ENCODE measurements around the gene CIDEC. TPM values are rescaled to one million over a fixed set of nuclear protein-coding genes. Genes with fewer than 3 reads are reported as not detected.
A peak's percentile ranks its signal among the peaks of the same experiment; 100 is the strongest.
"Not testable (repeated sequence)": the region's sequence is repeated elsewhere in the genome, so short reads cannot be mapped to it uniquely, and the experiment has no call there.

CIDEC gene
- total RNA-seq, 1 donor from 2014 or later, result 5.0 TPM

GRCh38 chr3:9901967-9902366 is 21.9 kb upstream of the CIDEC start:
- no peak for DNase-seq (ENCODE audit: low spot score)

GRCh38 chr3:9900965-9901415 is 20.9 kb upstream of the CIDEC start:
- peak; percentile 60 for DNase-seq (ENCODE audit: low spot score)

GRCh38 chr3:9899289-9899791 is 19.3 kb upstream of the CIDEC start:
- DNase-seq (ENCODE audit: low spot score), result no peak

GRCh38 chr3:9898467-9899241 is 18.6 kb upstream of the CIDEC start:
- no peak for DNase-seq (ENCODE audit: low spot score)

DNA sequence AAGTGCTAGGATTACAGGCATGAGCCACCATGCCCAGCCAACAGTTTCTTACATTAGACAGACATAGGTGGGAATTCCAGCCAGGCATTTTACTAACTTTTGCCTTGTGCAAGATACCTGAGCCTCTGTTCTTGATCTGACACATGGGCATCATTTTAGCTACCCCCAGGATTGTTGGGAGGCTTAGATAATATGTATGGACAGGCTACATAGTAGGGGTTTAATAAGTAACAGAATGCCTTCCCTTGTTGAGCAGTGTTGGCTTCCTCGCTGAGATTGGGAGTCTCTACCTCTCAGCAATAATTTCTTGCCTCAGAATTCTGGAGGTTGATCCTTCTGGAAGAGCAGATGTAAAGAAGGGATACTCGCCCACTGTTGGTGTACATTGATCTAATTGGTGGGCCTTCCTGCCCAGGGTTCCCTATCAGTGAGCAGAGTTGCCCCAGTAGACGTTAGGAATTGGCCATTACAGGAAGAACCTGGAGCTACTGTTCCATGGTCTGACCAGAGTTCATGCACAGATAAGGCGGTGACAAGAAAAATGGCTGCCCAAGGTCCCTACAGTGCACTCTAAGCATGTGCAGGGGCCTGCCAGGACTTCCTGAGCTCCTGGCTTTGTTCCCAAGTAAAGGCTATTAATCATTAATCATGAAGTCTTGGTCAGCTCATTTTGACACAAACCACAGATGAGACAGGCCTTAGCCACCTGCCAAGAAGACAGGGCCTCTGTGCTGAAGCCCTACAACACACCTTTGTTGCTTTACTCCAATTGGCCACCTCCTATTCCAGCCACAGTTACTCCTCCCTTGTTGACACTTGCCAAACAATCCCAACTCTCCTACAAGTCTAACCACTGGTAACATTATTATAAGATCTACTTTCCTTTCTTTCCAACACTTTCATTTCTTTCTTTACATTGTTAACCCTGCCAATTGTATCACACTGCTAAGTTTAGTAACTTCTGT is 17.6 kb upstream of the CIDEC start:
- DNase-seq (ENCODE audit: low spot score), result peak; percentile 84

DNA sequence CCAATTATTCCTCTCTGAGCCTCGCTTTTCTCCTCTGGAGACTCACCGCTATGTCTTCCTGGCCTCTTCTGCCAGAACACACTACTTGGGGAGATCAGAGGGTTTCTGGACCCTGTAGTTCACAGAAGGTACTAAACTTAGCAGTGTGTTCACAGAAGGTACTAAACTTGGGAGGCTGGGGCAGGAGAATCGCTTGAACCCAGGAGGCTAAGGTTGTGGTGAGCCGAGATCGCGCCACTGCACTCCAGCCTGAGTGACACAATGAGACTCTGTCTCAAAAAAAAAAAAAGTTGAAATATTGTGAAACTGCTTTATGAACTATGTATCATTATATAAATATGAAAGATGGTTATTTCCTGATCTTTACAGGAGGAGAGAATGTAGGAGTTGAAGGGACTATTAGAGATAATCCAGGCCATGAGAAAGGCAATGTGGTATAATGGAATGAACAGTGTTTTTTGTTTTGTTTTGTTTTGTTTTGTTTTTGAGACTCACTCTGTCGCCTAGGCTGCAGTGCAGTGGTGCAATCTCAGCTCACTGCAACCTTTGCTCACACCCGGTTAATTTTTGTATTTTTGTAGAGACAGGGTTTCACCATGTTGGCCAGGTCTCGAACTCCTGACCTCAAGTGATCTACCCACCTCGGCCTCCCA is 16.8 kb upstream of the CIDEC start:
- DNase-seq (ENCODE audit: low spot score), result not testable (repeated sequence)

DNA sequence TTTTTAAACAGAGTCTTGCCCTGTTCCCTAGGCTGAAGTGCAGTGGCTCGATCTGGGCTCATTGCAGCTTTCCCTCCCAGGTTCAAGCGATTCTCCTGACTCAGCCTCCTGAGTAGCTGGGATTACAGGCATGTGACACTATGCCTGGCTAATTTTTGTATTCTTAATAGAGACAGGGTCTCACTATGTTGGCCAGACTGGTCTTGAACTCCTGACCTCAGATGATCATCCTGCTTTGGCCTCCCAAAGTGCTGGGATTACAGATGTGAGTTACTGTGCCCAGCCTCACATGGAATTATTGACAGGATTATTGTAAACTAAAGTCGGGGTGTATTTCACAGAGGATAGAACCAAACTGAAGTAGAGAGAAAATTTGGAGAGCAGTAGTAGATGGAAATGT is 15.7 kb upstream of the CIDEC start:
- not testable (repeated sequence) for DNase-seq (ENCODE audit: low spot score)

- no peak for DNase-seq (ENCODE audit: low spot score)
These were observed 13.7 kb upstream of the CIDEC start for GRCh38 chr3:9893739-9894138.

- DNase-seq (ENCODE audit: low spot score), result no peak
These were observed 11.1 kb upstream of the CIDEC start for GRCh38 chr3:9891072-9891622.

DNA sequence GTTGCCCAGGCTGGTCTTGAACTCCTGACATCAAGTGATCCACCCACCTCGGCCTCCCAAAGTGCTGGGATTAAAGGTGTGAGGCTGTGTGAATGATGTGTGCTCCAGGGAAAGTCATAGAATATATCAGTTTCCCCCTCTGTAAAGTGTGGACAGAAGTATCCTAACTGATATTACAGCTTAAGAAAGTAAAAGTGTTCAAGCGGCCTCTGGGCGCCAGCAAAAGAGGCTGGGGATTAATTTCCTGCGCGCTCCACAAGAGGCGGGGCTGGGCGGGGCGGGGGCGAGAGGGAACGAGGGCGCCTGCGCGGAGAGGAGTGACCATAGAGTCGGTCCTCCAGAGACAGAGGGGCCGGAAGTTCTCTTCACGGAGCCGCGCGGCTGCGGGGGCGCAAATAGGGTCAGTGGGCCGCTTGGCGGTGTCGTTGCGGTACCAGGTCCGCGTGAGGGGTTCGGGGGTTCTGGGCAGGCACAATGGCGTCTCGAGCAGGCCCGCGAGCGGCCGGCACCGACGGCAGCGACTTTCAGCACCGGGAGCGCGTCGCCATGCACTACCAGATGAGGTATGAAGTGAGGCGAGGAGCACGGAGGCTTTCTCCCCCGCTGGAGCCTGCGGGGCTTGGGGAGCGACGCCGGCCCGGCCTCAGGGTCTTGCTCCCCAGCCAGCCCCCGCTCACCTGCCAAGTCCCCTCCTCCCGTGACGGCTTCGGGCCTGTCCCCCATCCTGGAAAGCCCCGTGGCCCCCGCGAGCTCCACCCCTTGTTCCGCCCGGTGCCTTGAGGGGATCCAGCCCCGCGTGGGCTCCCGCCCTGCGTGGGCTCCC is 10.4 kb upstream of the CIDEC start, which contains the start of gene JAGN1:
TSS of gene JAGN1 (plus strand) at position 362 of the 823 bp plus-strand sequence. CDS start at position 475, 113 bp downstream.
- peak; percentile 92 for DNase-seq (ENCODE audit: low spot score)

DNA sequence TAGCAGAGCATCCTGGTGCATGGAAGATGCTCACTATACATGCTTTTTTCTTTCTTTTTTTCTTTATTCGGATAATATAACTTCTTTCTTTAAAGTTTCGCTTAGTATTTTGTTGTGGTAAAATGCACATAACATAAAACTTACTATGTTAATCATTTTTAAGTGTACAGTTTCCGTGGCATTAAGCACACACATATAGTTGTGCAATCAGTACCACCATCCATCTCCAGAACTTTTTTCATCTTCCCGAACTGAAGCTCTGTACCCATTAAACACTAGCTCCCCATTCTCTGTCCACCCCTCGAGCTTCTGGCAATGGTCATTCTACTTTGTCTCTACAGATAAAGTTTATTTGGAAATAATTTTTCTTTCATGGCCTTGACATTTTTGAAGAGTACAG is 9.4 kb upstream of the CIDEC start:
- DNase-seq (ENCODE audit: low spot score), result no peak

DNA sequence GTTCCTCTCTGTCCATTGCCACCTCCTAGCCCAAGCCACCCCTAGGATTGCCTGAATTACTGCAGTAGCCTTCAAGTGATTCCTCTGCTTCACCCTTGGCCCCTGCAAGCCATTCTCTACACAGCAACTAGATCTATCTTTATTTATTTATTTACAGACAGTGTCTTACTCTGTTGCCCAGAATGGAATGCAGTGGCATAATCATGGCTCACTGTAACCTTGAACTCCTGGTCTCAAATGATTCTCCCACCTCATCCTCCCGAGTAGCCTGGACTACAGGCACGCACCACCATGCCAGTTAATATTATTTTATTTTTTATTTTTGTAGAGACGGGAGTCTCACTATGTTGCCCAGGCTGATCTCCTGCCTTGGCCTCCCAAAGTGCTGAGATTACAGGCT is 8.5 kb upstream of the CIDEC start:
- no peak for DNase-seq (ENCODE audit: low spot score)

GRCh38 chr3:9887480-9887879 is 7.4 kb upstream of the CIDEC start:
- DNase-seq (ENCODE audit: low spot score), result no peak

DNA sequence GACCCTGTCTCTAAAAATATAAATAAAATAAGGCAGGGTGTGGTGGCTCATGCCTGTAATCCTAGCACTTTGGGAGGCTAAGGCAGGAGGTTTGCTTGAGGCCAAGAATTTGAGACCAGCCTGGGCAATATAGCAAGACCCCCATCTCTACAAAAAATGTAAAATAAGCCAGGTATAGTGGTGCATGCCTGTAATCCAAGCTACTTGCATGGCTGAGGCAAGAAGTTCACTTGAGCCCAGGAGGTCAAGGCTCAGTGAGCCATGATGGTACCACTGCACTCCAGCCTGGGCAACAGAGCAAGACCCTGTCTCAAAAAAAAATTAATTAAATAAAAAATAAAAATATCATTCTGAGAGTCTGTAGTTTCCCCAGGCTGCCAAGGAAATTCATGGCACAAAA is 6.3 kb upstream of the CIDEC start:
- no peak for DNase-seq (ENCODE audit: low spot score)

- no peak for DNase-seq (ENCODE audit: low spot score)
These were observed 4.6 kb upstream of the CIDEC start for GRCh38 chr3:9884555-9885165.

- DNase-seq (ENCODE audit: low spot score), result no peak
These were observed 3.9 kb upstream of the CIDEC start for GRCh38 chr3:9883706-9884554.

DNA sequence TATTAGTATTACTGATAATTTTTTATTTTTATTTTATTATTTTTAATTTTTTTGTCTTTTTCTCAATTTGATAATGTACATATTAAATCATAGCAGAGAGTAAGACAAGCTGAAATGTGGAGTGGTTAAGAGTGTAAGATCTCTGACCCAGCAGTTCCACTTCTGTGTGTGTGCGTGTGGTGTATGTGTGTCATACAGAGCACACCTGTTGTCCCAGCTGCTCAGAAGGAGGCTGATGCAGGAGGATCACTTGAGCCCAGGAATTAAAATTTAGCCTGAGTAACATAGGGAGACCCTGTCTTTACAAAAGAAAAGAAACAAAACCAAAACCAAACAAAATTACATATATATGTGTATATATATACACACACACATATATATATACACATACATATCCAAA is 1.4 kb upstream of the CIDEC start:
- DNase-seq (ENCODE audit: low spot score), result no peak

GRCh38 chr3:9878700-9879099 is 1.4 kb downstream of the CIDEC start:
- DNase-seq (ENCODE audit: low spot score), result peak; percentile 80

DNA sequence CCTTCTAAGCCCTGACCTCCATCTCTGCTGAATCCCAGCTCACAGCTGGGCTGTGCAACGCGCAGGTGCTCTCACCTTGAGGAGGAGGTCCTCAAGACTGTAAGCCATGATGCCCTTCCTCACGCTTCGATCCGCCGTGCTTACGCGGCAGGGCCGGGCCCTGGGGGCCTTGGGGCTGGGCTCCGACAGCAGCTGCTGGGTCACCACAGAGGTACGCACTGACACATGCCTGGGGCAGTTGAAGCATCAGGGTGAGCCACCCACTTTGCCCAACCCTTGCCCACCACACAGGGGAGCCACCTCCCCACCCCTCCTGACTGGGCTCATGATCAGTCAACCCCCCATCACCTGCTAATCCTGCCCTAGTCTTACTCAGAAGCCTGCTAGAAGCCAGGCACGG is 3.1 kb downstream of the CIDEC start:
- DNase-seq (ENCODE audit: low spot score), result no peak

Measured in mucosa of gallbladder (tissue), 1 donor.